ENCODE data around the gene AHI1. TPM values are rescaled to one million over a fixed set of nuclear protein-coding genes. Genes with fewer than 3 reads are reported as not detected.

The AHI1 gene
- total RNA-seq, 1 experiment from 2014 or later, result 18.8 TPM

DNA sequence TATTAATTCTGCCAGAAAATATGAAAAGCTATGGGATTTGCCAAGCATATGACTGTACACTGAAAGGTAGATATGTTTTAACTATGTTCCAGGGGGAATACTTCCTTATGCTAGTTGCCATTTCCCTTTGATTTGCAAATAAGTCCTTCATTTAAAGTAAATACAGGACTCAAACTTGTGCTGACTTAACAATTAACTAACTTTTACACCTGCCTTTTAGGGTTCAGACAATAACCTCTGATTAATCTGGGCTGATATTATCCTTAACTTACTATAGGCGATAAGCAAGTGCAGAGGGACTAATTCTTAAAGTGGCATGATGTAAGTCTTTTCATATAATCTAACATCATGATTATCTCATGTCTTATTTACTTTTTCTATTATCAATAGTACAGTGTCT, 143.1 kb downstream of the AHI1 start:
- POLR2A ChIA-PET, result no interaction called here

More for the DNA sequence above, 143.1 kb downstream of the AHI1 start:
- Mint-ChIP-seq H3K4me1 (no peaks in the 10 kb centered on the region), H3K36me3 (no peaks in the 10 kb centered on the region), H3K27me3 (ENCODE audit: low read depth) (no peaks in the 10 kb centered on the region), H3K9me3 (no peaks in the 10 kb centered on the region), H3K4me3 (no peak overlapping the region), H3K27ac (no peak overlapping the region)
- no peak for ATAC-seq
- TF ChIP-seq JUN (CRISPR knock-in tag; IDR thresholded peaks at IDR 0.05) (no peak), CREM (CRISPR knock-in tag; IDR thresholded peaks at IDR 0.05) (no peak), HMGA2 (CRISPR knock-in tag; IDR thresholded peaks at IDR 0.05) (no peak), ZNF121 (CRISPR knock-in tag; IDR thresholded peaks at IDR 0.05) (no peak), NR3C1 (CRISPR knock-in tag; conservative IDR thresholded peaks at IDR 0.05; ENCODE audit: low read depth) (no peak), NFE2L1 (CRISPR knock-in tag; IDR thresholded peaks at IDR 0.05) (no peak), NFATC4 (CRISPR knock-in tag; IDR thresholded peaks at IDR 0.05) (no peak), AFF4 (CRISPR knock-in tag; IDR thresholded peaks at IDR 0.05; ENCODE audit: borderline replicate concordance) (no peak), GTF2I (CRISPR knock-in tag; conservative IDR thresholded peaks at IDR 0.05) (no peak), PRDM15 (CRISPR knock-in tag; IDR thresholded peaks at IDR 0.05) (no peak), FOXK1 (CRISPR knock-in tag; IDR thresholded peaks at IDR 0.05) (no peak)
- TF ChIP-seq, protein P1, sequence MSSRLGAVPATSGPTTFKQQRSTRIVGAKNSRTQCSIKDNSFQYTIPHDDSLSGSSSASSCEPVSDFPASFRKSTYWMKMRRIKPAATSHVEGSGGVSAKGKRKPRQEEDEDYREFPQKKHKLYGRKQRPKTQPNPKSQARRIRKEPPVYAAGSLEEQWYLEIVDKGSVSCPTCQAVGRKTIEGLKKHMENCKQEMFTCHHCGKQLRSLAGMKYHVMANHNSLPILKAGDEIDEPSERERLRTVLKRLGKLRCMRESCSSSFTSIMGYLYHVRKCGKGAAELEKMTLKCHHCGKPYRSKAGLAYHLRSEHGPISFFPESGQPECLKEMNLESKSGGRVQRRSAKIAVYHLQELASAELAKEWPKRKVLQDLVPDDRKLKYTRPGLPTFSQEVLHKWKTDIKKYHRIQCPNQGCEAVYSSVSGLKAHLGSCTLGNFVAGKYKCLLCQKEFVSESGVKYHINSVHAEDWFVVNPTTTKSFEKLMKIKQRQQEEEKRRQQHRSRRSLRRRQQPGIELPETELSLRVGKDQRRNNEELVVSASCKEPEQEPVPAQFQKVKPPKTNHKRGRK (CRISPR knock-in tag; IDR thresholded peaks at IDR 0.05; ENCODE audit: borderline replicate concordance), result no peak
- TF ChIP-seq, protein P2, sequence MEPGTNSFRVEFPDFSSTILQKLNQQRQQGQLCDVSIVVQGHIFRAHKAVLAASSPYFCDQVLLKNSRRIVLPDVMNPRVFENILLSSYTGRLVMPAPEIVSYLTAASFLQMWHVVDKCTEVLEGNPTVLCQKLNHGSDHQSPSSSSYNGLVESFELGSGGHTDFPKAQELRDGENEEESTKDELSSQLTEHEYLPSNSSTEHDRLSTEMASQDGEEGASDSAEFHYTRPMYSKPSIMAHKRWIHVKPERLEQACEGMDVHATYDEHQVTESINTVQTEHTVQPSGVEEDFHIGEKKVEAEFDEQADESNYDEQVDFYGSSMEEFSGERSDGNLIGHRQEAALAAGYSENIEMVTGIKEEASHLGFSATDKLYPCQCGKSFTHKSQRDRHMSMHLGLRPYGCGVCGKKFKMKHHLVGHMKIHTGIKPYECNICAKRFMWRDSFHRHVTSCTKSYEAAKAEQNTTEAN (CRISPR knock-in tag; IDR thresholded peaks at IDR 0.05), result no peak
- DNase-seq (ENCODE audit: low spot score), result no peak
- CTCF ChIA-PET, result no interaction called here

Measured in WTC11 (cell line).